Endothelial cell (in vitro differentiated cells): ENCODE measurements around the gene YAP1. TPM values are rescaled to one million over a fixed set of nuclear protein-coding genes. Genes with fewer than 3 reads are reported as not detected.

Source experiments
- DNase-seq: peaks from one replicate; pipeline ENCODE4 v3.0.0; 2021; ENCODE audit warnings: low spot score
- H3K27ac Mint-ChIP-seq: one replicate; pipeline ENCODE4 v1.8.0; 2021; ENCODE audit warnings: mixed read lengths, inconsistent platforms; ENCODE audit not compliant: unreplicated experiment
- H3K27me3 Mint-ChIP-seq: one replicate; pipeline ENCODE4 v1.8.0; 2021; ENCODE audit warnings: mild to moderate bottlenecking, moderate library complexity, mixed read lengths, inconsistent platforms; ENCODE audit not compliant: unreplicated experiment
- H3K36me3 Mint-ChIP-seq: one replicate; pipeline ENCODE4 v1.8.0; 2021; ENCODE audit warnings: mild to moderate bottlenecking, low read depth, mixed read lengths, inconsistent platforms; ENCODE audit not compliant: unreplicated experiment
- H3K4me1 Mint-ChIP-seq: one replicate; pipeline ENCODE4 v1.8.0; 2021; ENCODE audit warnings: mild to moderate bottlenecking, mixed read lengths, inconsistent platforms; ENCODE audit not compliant: unreplicated experiment
- H3K4me3 Mint-ChIP-seq: one replicate; pipeline ENCODE4 v1.8.0; 2021; ENCODE audit warnings: mild to moderate bottlenecking, mixed read lengths, inconsistent platforms; ENCODE audit not compliant: unreplicated experiment
- H3K9me3 Mint-ChIP-seq: one replicate; pipeline ENCODE4 v1.8.0; 2021; ENCODE audit warnings: mixed read lengths, inconsistent platforms; ENCODE audit not compliant: unreplicated experiment
- CTCF ChIP-seq: fragments of 200-600 bp; sonication (generic); IDR thresholded peaks from one replicate; pipeline ENCODE4 v1.5.0; 2021; ENCODE audit warnings: antibody characterized with exemption; ENCODE audit not compliant: unreplicated experiment
- total RNA-seq: library from RNA; stranded (reverse); fragmentation: NEBNext Ultra II Directional; extraction: Animal tissue kit (Norgen Biotek cat#: 25700); gene quantifications from one replicate; pipeline ENCODE4 v1.2.1, GENCODE V29; 2021; ENCODE audit not compliant: unreplicated experiment

Gene YAP1
- total RNA-seq, 1 donor from 2014 or later: 158 TPM

DNA sequence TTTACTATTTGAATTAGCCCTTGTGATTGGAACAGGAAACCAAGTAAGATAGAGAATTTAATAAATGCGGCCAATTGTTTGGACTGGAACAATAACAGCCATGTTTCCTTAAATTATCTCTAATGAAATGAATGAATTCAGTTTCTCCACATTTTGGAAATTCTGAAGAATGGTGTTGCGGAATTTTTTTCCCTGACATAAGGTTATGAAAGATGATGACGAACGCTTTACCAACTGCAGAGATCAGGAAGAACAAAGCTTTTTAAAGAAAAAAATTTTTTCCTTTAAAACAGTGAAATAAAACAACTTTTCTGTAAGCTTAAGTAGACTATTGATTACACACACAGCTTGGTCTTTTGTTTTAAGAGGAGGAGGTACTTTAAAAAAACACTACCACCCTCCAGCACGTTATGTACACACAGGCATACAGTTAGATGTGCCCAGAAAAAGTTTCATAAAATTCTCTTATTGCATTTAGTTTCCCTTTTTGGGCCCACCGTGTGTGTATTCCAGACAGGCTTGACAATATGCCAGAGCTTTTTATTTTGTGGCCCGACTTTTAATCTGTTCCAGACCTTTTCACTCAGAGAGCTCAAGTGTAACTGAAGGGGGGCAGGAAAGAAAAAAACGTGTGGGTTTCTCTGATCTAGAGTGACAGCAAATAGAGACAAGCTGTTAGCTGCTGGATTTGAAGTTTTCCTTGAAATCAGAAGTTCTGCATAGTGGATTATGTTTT lies 77.3 kb downstream of the YAP1 start:
- Mint-ChIP-seq H3K27ac (no peak overlapping the region), H3K4me3 (no peak overlapping the region), H3K36me3 (peaks cover 14% of the 10 kb centered on the region), H3K4me1 (peaks cover 31% of the 10 kb centered on the region), H3K9me3 (no peaks in the 10 kb centered on the region), H3K27me3 (peaks cover 4% of the 10 kb centered on the region)
- DNase-seq: no peak
- no peak for TF ChIP-seq CTCF

DNA sequence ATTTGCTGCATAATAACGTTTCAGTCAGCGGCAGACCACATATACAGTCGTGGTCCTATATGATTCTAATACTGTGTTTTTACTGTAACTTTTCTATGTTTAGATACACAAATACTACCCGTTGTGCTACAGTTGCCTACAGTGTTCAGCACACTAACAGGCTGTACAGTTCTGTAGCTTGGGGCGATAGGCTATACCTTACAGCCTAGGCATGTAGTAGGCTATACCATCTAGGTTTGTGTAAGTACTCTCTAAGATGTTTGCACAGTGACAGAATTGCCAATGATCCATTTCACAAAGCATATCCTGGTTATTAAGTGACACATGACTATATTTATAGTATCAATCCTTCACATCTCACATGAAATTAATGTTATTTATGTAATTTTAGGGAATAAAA lies 78.2 kb downstream of the YAP1 start:
- Mint-ChIP-seq H3K9me3 (no peaks in the 10 kb centered on the region), H3K36me3 (peaks cover 6% of the 10 kb centered on the region), H3K4me3 (no peak overlapping the region), H3K27ac (no peak overlapping the region), H3K4me1 (peaks cover 27% of the 10 kb centered on the region), H3K27me3 (peaks cover 4% of the 10 kb centered on the region)
- DNase-seq: no peak
- no peak for TF ChIP-seq CTCF

DNA sequence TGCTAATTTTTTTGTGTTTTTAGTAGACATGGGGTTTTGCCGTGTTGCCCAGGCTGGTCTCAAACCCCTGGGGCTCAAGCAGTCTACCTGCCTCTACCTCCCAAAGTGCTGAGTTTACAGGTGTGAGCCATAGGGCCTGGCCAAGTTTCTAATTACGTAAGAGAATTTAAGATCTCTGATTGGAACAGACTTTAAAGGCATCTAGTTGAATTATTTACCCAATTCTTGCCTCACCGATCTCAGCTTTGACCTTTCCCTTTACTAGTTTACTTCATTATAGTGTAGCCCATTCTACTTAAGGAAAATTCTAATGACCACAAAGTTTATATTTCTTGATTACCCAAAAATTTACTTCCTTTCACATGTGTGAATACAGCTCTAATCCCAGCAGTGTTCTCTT lies 81.6 kb downstream of the YAP1 start:
- H3K27ac Mint-ChIP-seq: no peak overlapping the region
- H3K4me1 Mint-ChIP-seq: peaks cover 22% of the 10 kb centered on the region
- no peak for DNase-seq
- TF ChIP-seq CTCF: no peak
- H3K4me3 Mint-ChIP-seq: no peak overlapping the region
- H3K9me3 Mint-ChIP-seq: no peaks in the 10 kb centered on the region
- H3K27me3 Mint-ChIP-seq: peaks cover 4% of the 10 kb centered on the region
- H3K36me3 Mint-ChIP-seq: peaks cover 14% of the 10 kb centered on the region

GRCh38 chr11:102192349-102193066 lies 82.3 kb downstream of the YAP1 start:
- Mint-ChIP-seq H3K27me3 (peaks cover 4% of the 10 kb centered on the region), H3K36me3 (peaks cover 14% of the 10 kb centered on the region), H3K9me3 (no peaks in the 10 kb centered on the region), H3K4me1 (peaks cover 19% of the 10 kb centered on the region), H3K27ac (no peak overlapping the region), H3K4me3 (no peak overlapping the region)
- no peak for TF ChIP-seq CTCF
- no peak for DNase-seq

- H3K4me1 Mint-ChIP-seq: peaks cover 24% of the 10 kb centered on the region
- DNase-seq: no peak
- no peak for TF ChIP-seq CTCF
- H3K27me3 Mint-ChIP-seq: peaks cover 4% of the 10 kb centered on the region
- no peaks in the 10 kb centered on the region for H3K9me3 Mint-ChIP-seq
- H3K4me3 Mint-ChIP-seq: no peak overlapping the region
- H3K36me3 Mint-ChIP-seq: peaks cover 14% of the 10 kb centered on the region
- H3K27ac Mint-ChIP-seq: no peak overlapping the region
Measured at GRCh38 chr11:102194257-102194656, 84.0 kb downstream of the YAP1 start.
